K562 (cell line): ENCODE data around the gene LPIN3. TPM values are rescaled to one million over a fixed set of nuclear protein-coding genes. Genes with fewer than 3 reads are reported as not detected.
A peak's percentile ranks its signal among the peaks of the same experiment; 100 is the strongest.

ENCODE experiments used
- ATF1 ChIP-seq, 2 experiments: fragments of 450-650 bp in 1 of 2; IDR thresholded peaks; 2 replicates each; pipeline ENCODE4 v1.6.1; 2016; ENCODE audit warnings: missing compliant biosample characterization in 1 of 2, missing genetic modification characterization in 1 of 2
- CEBPG ChIP-seq, 3 experiments: fragments of 200-800 bp in 1 of 3; sonication (Bioruptor generic) in 1 of 3; sonication (generic) in 1 of 3; formaldehyde crosslinking in 1 of 3; IDR thresholded peaks in 2 of 3; conservative IDR thresholded peaks in 1 of 3; 2 replicates each; pipeline versions ENCODE4 v1.6.1 to v1.8.0; 2016 to 2022; ENCODE audit warnings: missing compliant biosample characterization in 2 of 3, missing genetic modification characterization in 2 of 3, mild to moderate bottlenecking in 1 of 3, missing genetic modification reagents in 1 of 3
- E2F3 ChIP-seq: fragments of 250-450 bp; sonication (Bioruptor Pico); IDR thresholded peaks from 2 replicates; pipeline ENCODE4 v1.4.0; 2020; ENCODE audit warnings: mild to moderate bottlenecking
- ELF4 ChIP-seq: fragments of 450-650 bp; formaldehyde crosslinking; IDR thresholded peaks from 2 replicates; pipeline ENCODE4 v1.4.0; 2022; ENCODE audit warnings: missing genetic modification characterization
- FIP1L1 ChIP-seq: fragments of 200-400 bp; formaldehyde crosslinking; IDR thresholded peaks from 2 replicates; pipeline ENCODE4 v1.6.1; 2018; ENCODE audit warnings: mild to moderate bottlenecking, low read depth, low read length; ENCODE audit not compliant: poor library complexity, severe bottlenecking
- FUS ChIP-seq: fragments of 200-400 bp; formaldehyde crosslinking; optimal IDR thresholded peaks from 2 replicates; pipeline ENCODE3; 2017; ENCODE audit warnings: low read depth, low read length
- HDGF ChIP-seq: fragments of 450-650 bp; IDR thresholded peaks from 2 replicates; pipeline ENCODE4 v1.6.1; 2016
- HMG20B ChIP-seq: fragments of 250-450 bp; sonication (Bioruptor Pico); IDR thresholded peaks from 2 replicates; pipeline ENCODE4 v1.5.0; 2021; ENCODE audit warnings: mild to moderate bottlenecking
- IRF9 ChIP-seq: fragments of 450-650 bp; IDR thresholded peaks from 2 replicates; pipeline ENCODE4 v1.6.1; 2016; ENCODE audit warnings: missing biosample characterization, missing genetic modification characterization
- NR2F6 ChIP-seq: fragments of 450-650 bp; formaldehyde crosslinking; IDR thresholded peaks from 2 replicates; pipeline ENCODE4 v1.4.0; 2020; ENCODE audit warnings: mild to moderate bottlenecking
- TFAP4 ChIP-seq: sonication (generic); formaldehyde crosslinking; IDR thresholded peaks from 2 replicates; pipeline ENCODE4 v1.8.0; 2022; ENCODE audit warnings: missing genetic modification reagents, mild to moderate bottlenecking, moderate library complexity, borderline replicate concordance
- TFE3 ChIP-seq: fragments of 450-650 bp; formaldehyde crosslinking; IDR thresholded peaks from 2 replicates; pipeline ENCODE4 v1.4.0; 2020; ENCODE audit warnings: mild to moderate bottlenecking, mixed read lengths
- THRA ChIP-seq: fragments of 450-650 bp; IDR thresholded peaks from 2 replicates; pipeline ENCODE4 v1.6.1; 2017; ENCODE audit warnings: mild to moderate bottlenecking, moderate library complexity
- TSC22D4 ChIP-seq: fragments of 450-650 bp; IDR thresholded peaks from 2 replicates; pipeline ENCODE4 v1.6.1; 2016; ENCODE audit warnings: missing genetic modification characterization, missing biosample characterization, control low read depth
- ZC3H11A ChIP-seq: IDR thresholded peaks from 2 replicates; pipeline ENCODE4 v1.6.1; 2012; ENCODE audit warnings: low read depth, low read length, improper control_type of control experiment
- ZKSCAN1 ChIP-seq: fragments of 150-350 bp; IDR thresholded peaks from 2 replicates; pipeline ENCODE4 v1.6.1; 2016; ENCODE audit warnings: low read depth, low read length
- ZNF146 ChIP-seq: IDR thresholded peaks from one replicate; pipeline ENCODE4 v1.6.1; 2018; ENCODE audit warnings: missing compliant biosample characterization; ENCODE audit not compliant: unreplicated experiment
- ZNF277 ChIP-seq: fragments of 250-450 bp; sonication (Bioruptor Pico); IDR thresholded peaks from 2 replicates; pipeline ENCODE4 v1.8.0; 2022; ENCODE audit warnings: inconsistent platforms, mild to moderate bottlenecking, moderate library complexity, borderline replicate concordance
- ZNF354B ChIP-seq: fragments of 250-450 bp; sonication (Bioruptor Pico); IDR thresholded peaks from 2 replicates; pipeline ENCODE4 v1.4.0; 2020
- ZNF449 ChIP-seq: fragments of 250-450 bp; sonication (Bioruptor Pico); IDR thresholded peaks from 2 replicates; pipeline ENCODE4 v1.8.0; 2022; ENCODE audit warnings: moderate library complexity, mild to moderate bottlenecking, inconsistent platforms
- polyA plus RNA-seq, 8 experiments: library from polyadenylated mRNA; depleted of rRNA in 4 of 8; stranded (reverse) in 5 of 8; unstranded in 3 of 8; fragments of >200 nt; fragmentation: Nextera tagmentation in 2 of 8; fragmentation: Illumina TruSeq in 1 of 8; extraction: Ambion mirVana in 2 of 8; extraction: Trizol in 1 of 8; gene quantifications; 2 replicates each; pipeline versions ENCODE4 v1.2.1 to v1.2.3, GENCODE V29; 2011 to 2014; ENCODE audit warnings: inconsistent platforms in 1 of 8, missing spikeins in 1 of 8
- total RNA-seq, 7 experiments: library from RNA; depleted of rRNA in 6 of 7; stranded (reverse); fragments of >200 nt in 6 of 7; fragmentation: Illumina TruSeq in 2 of 7; extraction: Trizol in 2 of 7; gene quantifications; 2 replicates each; pipeline versions ENCODE4 v1.2.1 to v1.2.3, GENCODE V29; 2011 to 2021; ENCODE audit warnings: low replicate concordance in 1 of 7

Gene LPIN3
- total and polyA plus RNA-seq, 9 of the 15 experiments (the other 6 are each of a cell fraction or from before 2014, with no cell fraction given): 2.2 to 10.4 (median 5.9) TPM

GRCh38 chr20:41317546-41318270 is 22.9 kb upstream of the LPIN3 start, which contains the start of gene ZHX3 (continued):
- TF ChIP-seq ATF1 (CRISPR knock-in tag; IDR thresholded peaks at IDR 0.05) (no peak), ATF1 (tag; IDR thresholded peaks at IDR 0.05) (peak; percentile 18; the same call in 1 of the 2 replicates), IRF9 (no peak), HDGF (no peak), TSC22D4 (tag) (no peak), ZNF277 (CRISPR knock-in tag) (no peak), ZNF449 (CRISPR knock-in tag) (no peak), ZKSCAN1 (no peak), CEBPG (CRISPR knock-in tag; IDR thresholded peaks at IDR 0.05) (no peak), CEBPG (tag; conservative IDR thresholded peaks at IDR 0.05 in 1 of 2, IDR thresholded peaks at IDR 0.05 in 1 of 2) (no peak), TFE3 (CRISPR knock-in tag) (no peak), ZNF354B (CRISPR knock-in tag) (no peak), FIP1L1 (no peak), TFAP4 (CRISPR knock-in tag) (0 out of 2 replicates have a peak, but pooled peaks have one; percentile 20), ZNF146 (no peak), E2F3 (CRISPR knock-in tag) (no peak), NR2F6 (CRISPR knock-in tag) (no peak), FUS (no peak), ELF4 (CRISPR knock-in tag) (no peak), ZC3H11A (no peak), THRA (no peak), HMG20B (CRISPR knock-in tag) (no peak)
